B cell (primary cell): Measurements from ENCODE around the gene GNAT3. TPM values are rescaled to one million over a fixed set of nuclear protein-coding genes. Genes with fewer than 3 reads are reported as not detected.

ENCODE experiments used
- ATAC-seq: fragments of 200-7000 bp; cut with Tn5 transposase; one replicate; pipeline ENCODE4 v1.10.0; 2021; ENCODE audit warnings: low read depth, mild to moderate bottlenecking, moderate number of reproducible peaks, moderate library complexity
- CTCF ChIA-PET: fragments of 350-600 bp; sonication (Branson Sonifier 250); formaldehyde crosslinking; loops from one replicate; lab custom pipeline; 2021; ENCODE audit warnings: antibody characterized with exemption, inconsistent platforms; lab: Charles Lee
- POLR2A ChIA-PET: fragments of 350-600 bp; sonication (Branson Sonifier 250); formaldehyde crosslinking; loops from one replicate; lab custom pipeline; 2021; ENCODE audit warnings: antibody characterized with exemption; lab: Charles Lee
- DNase-seq: peaks from one replicate; pipeline ENCODE4 v3.0.0; 2013
- H2AFZ ChIP-seq: 2 replicates; pipeline ENCODE4 v1.6.1; 2012; ENCODE audit warnings: mild to moderate bottlenecking, low read depth, low read length; ENCODE audit not compliant: insufficient read depth, poor library complexity, severe bottlenecking
- H3K27ac ChIP-seq, 2 donors: 1 replicate in 1 of 2; 2 replicates in 1 of 2; pipeline ENCODE4 v1.5.1; 2012 to 2013; ENCODE audit warnings: low read length in 2 of 2, mild to moderate bottlenecking in 2 of 2, moderate library complexity in 1 of 2
- H3K27me3 ChIP-seq, 4 experiments: fragments of 200-600 bp in 1 of 4; sonication (generic) in 1 of 4; replicated peaks in 1 of 4; 1 replicate in 2 of 4; 2 replicates in 2 of 4; pipeline versions ENCODE4 v1.6.1 to v1.7.0; 2013 to 2016; ENCODE audit warnings: low read length in 3 of 4, mild to moderate bottlenecking in 2 of 4, mixed read lengths in 1 of 4, moderate library complexity in 1 of 4; ENCODE audit not compliant: insufficient read depth in 4 of 4, control insufficient read depth in 3 of 4; ENCODE audit errors: control extremely low read depth in 1 of 4
- H3K36me3 ChIP-seq, 2 experiments: replicated peaks in 1 of 2; 1 replicate in 1 of 2; 2 replicates in 1 of 2; pipeline versions ENCODE4 v1.6.1 to v1.7.1; 2013; ENCODE audit warnings: low read length in 1 of 2; ENCODE audit not compliant: insufficient read depth in 2 of 2, control insufficient read depth in 1 of 2; ENCODE audit errors: control extremely low read depth in 1 of 2, extremely low read depth in 1 of 2
- H3K4me1 ChIP-seq, 2 donors: fragments of 200-600 bp in 1 of 2; sonication (generic) in 1 of 2; 1 replicate in 1 of 2; 2 replicates in 1 of 2; pipeline versions ENCODE4 v1.5.1 to v1.6.1; 2013 to 2017; ENCODE audit warnings: low read length in 2 of 2; ENCODE audit not compliant: control insufficient read depth in 2 of 2, insufficient read depth in 2 of 2
- H3K4me2 ChIP-seq: replicated peaks from 2 replicates; pipeline ENCODE3; 2012; ENCODE audit warnings: mild to moderate bottlenecking, low read depth, low read length; ENCODE audit not compliant: poor library complexity, severe bottlenecking
- H3K4me3 ChIP-seq, 5 experiments: fragments of 200-600 bp in 1 of 5; sonication (generic) in 1 of 5; 1 replicate in 3 of 5; 2 replicates in 2 of 5; pipeline versions ENCODE4 v1.5.1 to v1.7.0; 2011 to 2016; ENCODE audit warnings: low read length in 4 of 5, mild to moderate bottlenecking in 4 of 5, low read depth in 2 of 5, control low read depth in 1 of 5, moderate library complexity in 1 of 5; ENCODE audit not compliant: insufficient read depth in 1 of 5; ENCODE audit errors: control extremely low read depth in 1 of 5, extremely low read depth in 1 of 5
- H3K79me2 ChIP-seq: fragments of 200-600 bp; sonication (generic); one replicate; pipeline ENCODE4 v1.6.0; 2016; ENCODE audit warnings: low read length; ENCODE audit not compliant: control insufficient read depth, insufficient read depth
- H3K9ac ChIP-seq: fragments of 200-600 bp; sonication (generic); 2 replicates; pipeline ENCODE4 v1.6.1; 2017; ENCODE audit warnings: mild to moderate bottlenecking, low read length, moderate library complexity
- H3K9me3 ChIP-seq, 3 donors: one replicate each; pipeline versions ENCODE4 v1.6.1 to v1.7.1; 2013; ENCODE audit warnings: low read length in 2 of 3; ENCODE audit not compliant: control insufficient read depth in 2 of 3, insufficient read depth in 1 of 3; ENCODE audit errors: control extremely low read depth in 1 of 3
- H4K20me1 ChIP-seq: 2 replicates; pipeline ENCODE4 v1.6.0; 2012; ENCODE audit warnings: mild to moderate bottlenecking, low read length; ENCODE audit not compliant: insufficient read depth, control insufficient read depth, poor library complexity, severe bottlenecking
- H3K27ac Mint-ChIP-seq: one replicate; pipeline ENCODE4 v1.8.0; 2021; ENCODE audit warnings: mixed read lengths
- H3K27me3 Mint-ChIP-seq: one replicate; pipeline ENCODE4 v1.8.0; 2021; ENCODE audit warnings: mixed read lengths
- H3K4me1 Mint-ChIP-seq: one replicate; pipeline ENCODE4 v1.8.0; 2021; ENCODE audit warnings: mixed read lengths
- H3K4me3 Mint-ChIP-seq: one replicate; pipeline ENCODE4 v1.8.0; 2021; ENCODE audit warnings: mixed read lengths
- H3K9me3 Mint-ChIP-seq: one replicate; pipeline ENCODE4 v1.8.0; 2022; ENCODE audit warnings: mixed read lengths; ENCODE audit not compliant: insufficient read depth
- CTCF ChIP-seq: fragments of 200-600 bp; IDR thresholded peaks from one replicate; pipeline ENCODE4 v1.8.0; 2022; ENCODE audit warnings: antibody characterized with exemption, mild to moderate bottlenecking
- EZH2 ChIP-seq: IDR thresholded peaks from 2 replicates; pipeline ENCODE4 v1.6.1; 2012; ENCODE audit warnings: borderline replicate concordance, low read depth, mild to moderate bottlenecking, moderate library complexity, low read length; ENCODE audit not compliant: insufficient read depth, poor library complexity, severe bottlenecking
- WGBS: methylation state at CpG from one replicate; pipeline ENCODE4 v1.1.5; 2013; ENCODE audit warnings: missing lambda C conversion rate; ENCODE audit not compliant: insufficient coverage; 5-methylcytosine and 5-hydroxymethylcytosine counted together
- intact Hi-C: fragments of 100-400 bp; cut with micrococcal nuclease; formaldehyde crosslinking; loops from one replicate; pipeline ENCODE4 v1.10.0; 2022
- polyA plus RNA-seq: library from polyadenylated mRNA; depleted of rRNA; stranded (reverse); fragments of >200 nt; gene quantifications from 2 replicates; pipeline ENCODE4 v1.2.3, GENCODE V29; 2012
- total RNA-seq, 2 donors: library from RNA; stranded (reverse); fragments of 120-200 nt in 1 of 2; gene quantifications; 1 replicate in 1 of 2; 2 replicates in 1 of 2; pipeline versions ENCODE4 v1.2.3 to v1.2.4, GENCODE V29; 2013 to 2022

GNAT3 gene
- total and polyA plus RNA-seq, 2 donors (not counting 1 experiment from before 2014, with no cell fraction given) = not detected

- no peak overlapping the region for H3K27ac ChIP-seq
- no peaks in the 10 kb centered on the region for H3K79me2 ChIP-seq
- no peak overlapping the region for H3K4me2 ChIP-seq
- WGBS = no CpG with 5 or more reads among the region's 7 CpGs
- no peaks in the 10 kb centered on the region for H3K36me3 ChIP-seq
- ChIA-PET CTCF (no interaction called here), POLR2A (no interaction called here)
- H3K4me1 ChIP-seq = no peaks in the 10 kb centered on the region
- no peaks in the 10 kb centered on the region for H4K20me1 ChIP-seq
- no peaks in the 10 kb centered on the region for H3K27me3 Mint-ChIP-seq
- H3K27me3 ChIP-seq = no peaks in the 10 kb centered on the region
- no peak overlapping the region for H3K27ac Mint-ChIP-seq
- H3K4me3 Mint-ChIP-seq = no peak overlapping the region
- intact Hi-C loops = no loop called here
- ATAC-seq (no peak), DNase-seq (no peak)
- H3K9ac ChIP-seq = no peak overlapping the region
- no peaks in the 10 kb centered on the region for H3K9me3 ChIP-seq
- H2AFZ ChIP-seq = no peak overlapping the region
- H3K4me1 Mint-ChIP-seq = no peaks in the 10 kb centered on the region
- TF ChIP-seq EZH2 = no peak
- TF ChIP-seq CTCF = no peak
- H3K4me3 ChIP-seq = no peak overlapping the region
- no peaks in the 10 kb centered on the region for H3K9me3 Mint-ChIP-seq
These were observed 5.9 kb downstream of the GNAT3 start for GRCh38 chr7:80505900-80506500.

- H3K4me3 ChIP-seq = no peak overlapping the region
- DNase-seq (no peak), ATAC-seq (no peak)
- no peaks in the 10 kb centered on the region for H4K20me1 ChIP-seq
- no peak overlapping the region for H3K9ac ChIP-seq
- no peaks in the 10 kb centered on the region for H3K36me3 ChIP-seq
- no peaks in the 10 kb centered on the region for H3K4me1 Mint-ChIP-seq
- TF ChIP-seq EZH2 = no peak
- no peak for TF ChIP-seq CTCF
- H3K79me2 ChIP-seq = no peaks in the 10 kb centered on the region
- no peaks in the 10 kb centered on the region for H3K4me1 ChIP-seq
- H3K9me3 Mint-ChIP-seq = no peaks in the 10 kb centered on the region
- no peak overlapping the region for H2AFZ ChIP-seq
- CTCF ChIA-PET = no interaction called here
- POLR2A ChIA-PET = no interaction called here
- H3K27ac ChIP-seq = no peak overlapping the region
- WGBS = no CpG with 5 or more reads among the region's 1 CpG
- H3K27ac Mint-ChIP-seq = no peak overlapping the region
- H3K27me3 Mint-ChIP-seq = no peaks in the 10 kb centered on the region
- no peak overlapping the region for H3K4me3 Mint-ChIP-seq
- no peak overlapping the region for H3K4me2 ChIP-seq
- no peaks in the 10 kb centered on the region for H3K9me3 ChIP-seq
- intact Hi-C loops = no loop called here
- H3K27me3 ChIP-seq = no peaks in the 10 kb centered on the region
These were observed 11.5 kb downstream of the GNAT3 start for GRCh38 chr7:80500325-80500724.
